ENCODE data around the gene CRYBA1.

DNA sequence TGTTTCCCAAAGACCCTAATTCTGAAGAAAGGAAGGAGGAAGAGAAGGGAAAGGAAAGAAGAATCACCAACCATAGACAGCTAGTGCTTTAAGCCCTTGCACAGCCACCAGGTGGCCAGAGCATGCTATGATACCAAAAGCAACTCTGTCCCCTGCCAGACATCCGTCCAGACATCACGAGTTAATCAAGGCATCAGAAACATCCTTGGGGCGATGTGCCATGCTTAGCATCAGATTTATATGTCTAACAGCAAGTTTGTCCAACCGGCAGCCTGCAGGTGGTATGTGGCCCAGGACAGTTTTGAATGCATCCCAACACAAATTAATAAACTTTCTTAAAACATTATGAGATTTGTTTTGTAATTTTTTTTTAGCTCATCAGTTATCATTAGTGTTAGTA lies 2.9 kb upstream of the CRYBA1 start:
- TF ChIP-seq, protein P1, sequence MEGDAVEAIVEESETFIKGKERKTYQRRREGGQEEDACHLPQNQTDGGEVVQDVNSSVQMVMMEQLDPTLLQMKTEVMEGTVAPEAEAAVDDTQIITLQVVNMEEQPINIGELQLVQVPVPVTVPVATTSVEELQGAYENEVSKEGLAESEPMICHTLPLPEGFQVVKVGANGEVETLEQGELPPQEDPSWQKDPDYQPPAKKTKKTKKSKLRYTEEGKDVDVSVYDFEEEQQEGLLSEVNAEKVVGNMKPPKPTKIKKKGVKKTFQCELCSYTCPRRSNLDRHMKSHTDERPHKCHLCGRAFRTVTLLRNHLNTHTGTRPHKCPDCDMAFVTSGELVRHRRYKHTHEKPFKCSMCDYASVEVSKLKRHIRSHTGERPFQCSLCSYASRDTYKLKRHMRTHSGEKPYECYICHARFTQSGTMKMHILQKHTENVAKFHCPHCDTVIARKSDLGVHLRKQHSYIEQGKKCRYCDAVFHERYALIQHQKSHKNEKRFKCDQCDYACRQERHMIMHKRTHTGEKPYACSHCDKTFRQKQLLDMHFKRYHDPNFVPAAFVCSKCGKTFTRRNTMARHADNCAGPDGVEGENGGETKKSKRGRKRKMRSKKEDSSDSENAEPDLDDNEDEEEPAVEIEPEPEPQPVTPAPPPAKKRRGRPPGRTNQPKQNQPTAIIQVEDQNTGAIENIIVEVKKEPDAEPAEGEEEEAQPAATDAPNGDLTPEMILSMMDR (IDR thresholded peaks at IDR 0.05; ENCODE audit: low read depth, low read length), result peak; percentile 42
- TF ChIP-seq EZH2phosphoT487 (IDR thresholded peaks at IDR 0.05; ENCODE audit: low read depth), result no peak

Measured in OCI-LY3 (cell line).